NCI-H2227 (cell line): ENCODE data around the gene ADGRF5.
"Not testable (repeated sequence)": the region's sequence is repeated elsewhere in the genome, so short reads cannot be mapped to it uniquely, and the experiment has no call there.

Source experiments
- DNase-seq: peaks from one replicate; lab custom pipeline; 2025; ENCODE audit not compliant: unreplicated experiment; lab: John Stamatoyannopoulos, UW

ADGRF5 gene

GRCh38 chr6:46834257-46834916 is 87.4 kb downstream of the ADGRF5 start:
- not testable (repeated sequence) for DNase-seq

- DNase-seq = no peak
These were observed 88.9 kb downstream of the ADGRF5 start for GRCh38 chr6:46832816-46833215.

- DNase-seq = no peak
These were observed 92.8 kb downstream of the ADGRF5 start for GRCh38 chr6:46828939-46829338.

- DNase-seq = no peak
These were observed 100.3 kb downstream of the ADGRF5 start for GRCh38 chr6:46821458-46821881.

- DNase-seq = no peak
These were observed 102.2 kb downstream of the ADGRF5 start for GRCh38 chr6:46819561-46819960.

- DNase-seq = no peak
These were observed 105.1 kb downstream of the ADGRF5 start for GRCh38 chr6:46816626-46817025.

GRCh38 chr6:46815130-46815529 is 106.6 kb downstream of the ADGRF5 start:
- DNase-seq = no peak

GRCh38 chr6:46808806-46809205 is 112.9 kb downstream of the ADGRF5 start:
- DNase-seq = no peak
